Stimulated activated CD4-positive, alpha-beta T cell treated with anti-CD3 and anti-CD28 coated beads, Interleukin-2, amount 100 ng/mL, for 24 hours (primary cell): ENCODE data around the gene CCDC148.
"Not testable (repeated sequence)": the region's sequence is repeated elsewhere in the genome, so short reads cannot be mapped to it uniquely, and the experiment has no call there.

ENCODE experiments used
- DNase-seq, 2 donors: peaks; one replicate each; pipeline ENCODE4 v3.0.0-alpha.2; 2020

CCDC148 gene

GRCh38 chr2:158413581-158413980 lies 43.0 kb downstream of the CCDC148 start:
- no peak for DNase-seq

GRCh38 chr2:158412206-158412605 lies 44.3 kb downstream of the CCDC148 start:
- DNase-seq = no peak

GRCh38 chr2:158411748-158412147 lies 44.8 kb downstream of the CCDC148 start:
- DNase-seq = no peak

- DNase-seq = no peak
These were observed 46.4 kb downstream of the CCDC148 start for GRCh38 chr2:158410132-158410531.

GRCh38 chr2:158407031-158407430 lies 49.5 kb downstream of the CCDC148 start:
- DNase-seq = no peak

- DNase-seq = no peak
These were observed 51.2 kb downstream of the CCDC148 start for GRCh38 chr2:158405341-158405740.

GRCh38 chr2:158403237-158403636 lies 53.3 kb downstream of the CCDC148 start:
- DNase-seq = no peak

- DNase-seq = no peak
These were observed 53.9 kb downstream of the CCDC148 start for GRCh38 chr2:158402665-158403064.

- DNase-seq = no peak
These were observed 61.4 kb downstream of the CCDC148 start for GRCh38 chr2:158395166-158395565.

- DNase-seq = no peak
These were observed 62.1 kb downstream of the CCDC148 start for GRCh38 chr2:158394453-158394852.

- DNase-seq = no peak
These were observed 62.7 kb downstream of the CCDC148 start for GRCh38 chr2:158393886-158394285.

GRCh38 chr2:158392687-158393086 lies 63.9 kb downstream of the CCDC148 start:
- no peak for DNase-seq

GRCh38 chr2:158391876-158392275 lies 64.7 kb downstream of the CCDC148 start:
- no peak for DNase-seq

GRCh38 chr2:158391361-158391760 lies 65.2 kb downstream of the CCDC148 start:
- no peak for DNase-seq

- DNase-seq = no peak
These were observed 68.4 kb downstream of the CCDC148 start for GRCh38 chr2:158388159-158388558.

- DNase-seq = no peak
These were observed 70.9 kb downstream of the CCDC148 start for GRCh38 chr2:158385646-158386045.

GRCh38 chr2:158381978-158382377 lies 74.6 kb downstream of the CCDC148 start:
- no peak for DNase-seq

GRCh38 chr2:158381205-158381604 lies 75.3 kb downstream of the CCDC148 start:
- DNase-seq = no peak

- no peak for DNase-seq
These were observed 75.8 kb downstream of the CCDC148 start for GRCh38 chr2:158380746-158381145.

- DNase-seq = no peak
These were observed 77.6 kb downstream of the CCDC148 start for GRCh38 chr2:158378926-158379325.

- DNase-seq = no peak
These were observed 90.2 kb downstream of the CCDC148 start for GRCh38 chr2:158366342-158366741.

- DNase-seq = peak in 1 of 2 donors; percentile 6
These were observed 96.7 kb downstream of the CCDC148 start for GRCh38 chr2:158359846-158360245.

GRCh38 chr2:158357699-158358098 lies 98.9 kb downstream of the CCDC148 start:
- no peak for DNase-seq

GRCh38 chr2:158357122-158357521 lies 99.4 kb downstream of the CCDC148 start:
- no peak for DNase-seq

- not testable (repeated sequence) for DNase-seq
These were observed 105.1 kb downstream of the CCDC148 start for GRCh38 chr2:158351466-158351816.
